ENCODE measurements around the gene C16orf82.

C16orf82 gene

DNA sequence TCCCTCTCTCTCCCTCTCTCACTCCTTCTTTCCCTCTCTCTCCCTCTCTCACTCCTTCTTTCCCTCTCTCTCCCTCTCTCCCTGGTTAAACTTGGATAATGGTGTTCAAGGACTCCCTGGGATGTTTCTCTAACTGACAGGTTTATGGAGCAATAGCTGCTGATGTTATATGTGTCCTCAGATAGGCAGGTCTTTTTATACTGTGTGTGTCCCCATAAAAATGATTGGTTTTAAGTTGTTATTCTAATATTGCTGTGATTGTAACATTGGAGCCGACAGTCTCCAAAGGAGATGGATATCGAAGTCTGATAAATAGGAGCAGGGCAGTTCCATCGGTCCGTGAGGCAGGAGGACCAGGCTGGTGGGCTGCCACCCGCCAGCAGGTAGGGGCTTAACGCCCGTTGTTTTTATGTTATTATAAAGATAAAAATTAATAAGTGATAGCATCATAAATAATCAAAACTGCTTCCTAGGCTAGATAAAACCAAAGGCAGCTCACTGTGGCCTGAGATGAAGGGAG is 38.1 kb upstream of the C16orf82 start:
- no peaks in the 10 kb centered on the region for H3K36me3 ChIP-seq (ENCODE audit: control insufficient read depth, insufficient read depth, low read length)
- TF ChIP-seq, protein P1, sequence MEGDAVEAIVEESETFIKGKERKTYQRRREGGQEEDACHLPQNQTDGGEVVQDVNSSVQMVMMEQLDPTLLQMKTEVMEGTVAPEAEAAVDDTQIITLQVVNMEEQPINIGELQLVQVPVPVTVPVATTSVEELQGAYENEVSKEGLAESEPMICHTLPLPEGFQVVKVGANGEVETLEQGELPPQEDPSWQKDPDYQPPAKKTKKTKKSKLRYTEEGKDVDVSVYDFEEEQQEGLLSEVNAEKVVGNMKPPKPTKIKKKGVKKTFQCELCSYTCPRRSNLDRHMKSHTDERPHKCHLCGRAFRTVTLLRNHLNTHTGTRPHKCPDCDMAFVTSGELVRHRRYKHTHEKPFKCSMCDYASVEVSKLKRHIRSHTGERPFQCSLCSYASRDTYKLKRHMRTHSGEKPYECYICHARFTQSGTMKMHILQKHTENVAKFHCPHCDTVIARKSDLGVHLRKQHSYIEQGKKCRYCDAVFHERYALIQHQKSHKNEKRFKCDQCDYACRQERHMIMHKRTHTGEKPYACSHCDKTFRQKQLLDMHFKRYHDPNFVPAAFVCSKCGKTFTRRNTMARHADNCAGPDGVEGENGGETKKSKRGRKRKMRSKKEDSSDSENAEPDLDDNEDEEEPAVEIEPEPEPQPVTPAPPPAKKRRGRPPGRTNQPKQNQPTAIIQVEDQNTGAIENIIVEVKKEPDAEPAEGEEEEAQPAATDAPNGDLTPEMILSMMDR (IDR thresholded peaks at IDR 0.05; ENCODE audit: insufficient read depth, low read length, poor library complexity, severe bottlenecking): no peak
- DNase-seq (ENCODE audit: extremely low read depth, insufficient read length): no peak
- H3K4me3 ChIP-seq (replicated peaks; ENCODE audit: low read depth, low read length): no peak overlapping the region
- H3K27me3 ChIP-seq (replicated peaks; ENCODE audit: control insufficient read depth, insufficient read depth, low read length): no peaks in the 10 kb centered on the region

DNA sequence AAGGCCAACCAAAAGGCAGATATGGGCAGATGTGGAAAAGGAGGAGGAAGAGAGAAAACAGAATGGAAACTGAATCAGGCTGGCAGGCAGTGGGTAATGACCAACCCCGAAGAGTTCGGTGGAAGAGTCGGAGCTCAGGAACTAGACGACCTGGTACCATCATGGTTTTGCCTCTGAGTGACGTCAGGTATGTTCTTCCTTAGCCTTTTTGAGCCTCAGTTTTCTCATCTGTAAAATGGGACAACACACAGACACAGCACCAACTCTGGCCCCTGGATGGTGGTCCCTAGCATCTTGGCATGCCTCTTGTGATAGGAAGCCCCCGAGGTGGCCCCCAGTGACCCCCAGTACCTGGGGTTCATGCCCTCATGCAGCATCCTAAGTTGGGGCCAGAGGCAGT is 37.2 kb upstream of the C16orf82 start:
- no peaks in the 10 kb centered on the region for H3K27me3 ChIP-seq (replicated peaks; ENCODE audit: control insufficient read depth, insufficient read depth, low read length)
- TF ChIP-seq, protein P1 (IDR thresholded peaks at IDR 0.05; ENCODE audit: insufficient read depth, low read length, poor library complexity, severe bottlenecking): no peak
- no peak overlapping the region for H3K4me3 ChIP-seq (replicated peaks; ENCODE audit: low read depth, low read length)
- H3K36me3 ChIP-seq (ENCODE audit: control insufficient read depth, insufficient read depth, low read length): no peaks in the 10 kb centered on the region
- no peak for DNase-seq (ENCODE audit: extremely low read depth, insufficient read length)

DNA sequence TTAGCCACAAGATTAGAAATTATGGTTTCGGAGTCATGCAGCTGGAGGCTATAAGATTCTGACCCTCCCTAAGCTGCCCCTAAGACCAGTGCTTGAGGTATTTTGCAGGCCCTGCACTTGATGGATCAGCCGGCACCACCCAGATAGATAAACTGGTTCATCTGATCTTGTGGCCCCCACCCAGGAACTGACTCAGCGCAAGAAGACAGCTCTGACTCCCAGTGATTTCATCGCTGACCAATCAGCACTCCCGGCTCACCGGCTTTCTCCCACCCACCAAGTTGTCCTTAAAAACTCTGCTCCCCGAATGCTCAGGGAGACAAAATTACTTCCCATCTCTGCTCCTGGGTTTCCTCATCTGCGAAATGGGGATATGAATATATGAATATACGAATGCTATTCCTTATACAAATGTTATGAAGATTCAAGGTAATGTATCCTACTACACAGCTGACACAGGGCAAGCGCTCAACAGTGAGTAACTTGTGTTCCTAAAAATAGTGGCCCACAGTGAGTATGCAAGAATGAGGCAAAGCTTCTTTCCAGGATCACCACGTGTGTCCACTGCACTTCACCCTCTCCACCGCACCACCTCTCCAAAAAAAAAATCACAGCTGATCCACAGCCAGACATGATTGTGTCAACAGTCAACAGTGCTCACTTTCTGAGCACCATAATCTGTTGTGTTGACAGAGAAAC is 33.3 kb upstream of the C16orf82 start:
- DNase-seq (ENCODE audit: extremely low read depth, insufficient read length): no peak
- H3K36me3 ChIP-seq (ENCODE audit: control insufficient read depth, insufficient read depth, low read length): no peaks in the 10 kb centered on the region
- TF ChIP-seq, protein P1 (IDR thresholded peaks at IDR 0.05; ENCODE audit: insufficient read depth, low read length, poor library complexity, severe bottlenecking): no peak
- H3K4me3 ChIP-seq (replicated peaks; ENCODE audit: low read depth, low read length): no peak overlapping the region
- no peaks in the 10 kb centered on the region for H3K27me3 ChIP-seq (replicated peaks; ENCODE audit: control insufficient read depth, insufficient read depth, low read length)

DNA sequence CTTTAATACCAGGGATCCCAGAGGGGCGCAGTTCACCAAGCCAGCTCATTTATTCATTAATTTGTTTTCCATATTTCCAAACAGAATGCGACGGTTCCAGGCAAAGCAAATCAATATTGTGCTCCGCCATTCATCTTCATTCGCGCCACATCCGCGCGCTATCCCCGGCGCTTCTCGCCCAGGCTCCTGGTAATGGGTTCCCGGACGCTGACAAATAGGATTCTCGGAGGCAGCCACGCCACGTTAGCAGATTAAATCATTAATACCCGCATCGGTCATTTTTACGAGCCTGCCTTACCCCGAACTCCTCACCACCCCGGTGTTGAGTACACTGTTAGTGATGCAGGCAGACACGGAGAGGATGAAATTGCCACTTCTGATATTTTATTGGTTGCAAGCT is 26.0 kb upstream of the C16orf82 start:
- Histone ChIP-seq H3K27me3 (replicated peaks; ENCODE audit: control insufficient read depth, insufficient read depth, low read length) (no peaks in the 10 kb centered on the region), H3K4me3 (replicated peaks; ENCODE audit: low read depth, low read length) (no peak overlapping the region), H3K36me3 (ENCODE audit: control insufficient read depth, insufficient read depth, low read length) (no peaks in the 10 kb centered on the region)
- DNase-seq (ENCODE audit: extremely low read depth, insufficient read length): no peak
- TF ChIP-seq, protein P1 (IDR thresholded peaks at IDR 0.05; ENCODE audit: insufficient read depth, low read length, poor library complexity, severe bottlenecking): no peak

DNA sequence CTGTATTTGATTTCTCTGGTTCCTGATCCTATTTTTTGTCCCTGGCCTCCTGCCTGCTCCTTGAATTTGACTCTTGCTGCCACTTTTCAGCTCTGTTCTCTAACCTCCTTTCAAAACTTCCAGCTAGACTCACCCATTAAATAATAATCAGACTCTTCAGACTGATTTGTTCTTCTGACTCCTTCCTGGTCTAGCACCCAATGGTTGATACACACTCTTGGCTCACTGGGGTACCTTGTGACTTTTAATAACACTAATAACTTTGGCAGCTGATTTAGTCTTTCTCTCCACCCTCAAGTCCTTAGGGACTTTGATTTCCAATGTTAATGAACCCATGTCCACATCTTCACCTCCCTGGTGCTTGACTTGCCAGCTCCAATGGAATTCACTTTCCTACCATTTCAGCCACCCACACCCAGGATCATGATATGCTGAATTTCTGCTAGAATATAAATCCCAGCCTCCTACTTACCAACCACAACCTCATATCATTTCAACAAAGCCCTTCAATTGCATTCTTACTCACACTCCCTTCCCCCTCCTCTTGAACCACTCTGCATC is 19.7 kb upstream of the C16orf82 start:
- TF ChIP-seq, protein P1 (IDR thresholded peaks at IDR 0.05; ENCODE audit: insufficient read depth, low read length, poor library complexity, severe bottlenecking): no peak
- no peaks in the 10 kb centered on the region for H3K36me3 ChIP-seq (ENCODE audit: control insufficient read depth, insufficient read depth, low read length)
- H3K4me3 ChIP-seq (replicated peaks; ENCODE audit: low read depth, low read length): no peak overlapping the region
- H3K27me3 ChIP-seq (replicated peaks; ENCODE audit: control insufficient read depth, insufficient read depth, low read length): no peaks in the 10 kb centered on the region
- no peak for DNase-seq (ENCODE audit: extremely low read depth, insufficient read length)
